ENCODE data around the gene EPHA7.

DNA sequence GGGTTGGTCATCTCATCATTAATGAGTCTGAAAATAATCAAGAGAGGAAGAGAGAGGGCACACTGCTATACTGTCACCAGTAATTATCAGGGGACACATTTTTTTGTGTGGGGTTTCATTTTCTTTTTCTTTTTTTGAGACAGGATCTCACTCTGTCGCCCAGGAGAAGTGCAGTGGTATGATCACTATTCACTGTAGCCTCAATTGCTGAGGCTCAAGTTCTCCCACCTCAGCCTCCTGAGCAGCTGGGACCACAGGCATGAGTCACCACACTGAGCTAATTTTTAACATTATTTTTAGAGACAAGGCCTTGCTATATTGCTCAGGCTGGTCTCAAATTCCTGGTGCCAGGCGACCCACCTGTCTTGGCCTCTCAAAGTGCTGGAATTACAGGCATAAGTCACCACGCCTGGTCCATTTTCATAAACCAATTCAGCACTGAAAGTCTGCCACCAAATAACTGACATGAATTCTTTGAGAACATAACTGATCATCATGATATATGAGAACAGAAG lies 43.3 kb downstream of the EPHA7 start:
- no peak for TF ChIP-seq POLR2AphosphoS5 (IDR thresholded peaks at IDR 0.05)
- TF ChIP-seq CTCF (IDR thresholded peaks at IDR 0.05): no peak
- no peak for TF ChIP-seq EP300 (IDR thresholded peaks at IDR 0.05)
- no peak for TF ChIP-seq POLR2A (IDR thresholded peaks at IDR 0.05; ENCODE audit: low read depth)
